Endothelial cell of umbilical vein (primary cell): ENCODE measurements around the gene TARS2.

Experiments used
- EZH2 ChIP-seq: IDR thresholded peaks from 2 replicates; pipeline ENCODE4 v1.6.1; 2012; ENCODE audit warnings: borderline replicate concordance, low read depth, mild to moderate bottlenecking, moderate library complexity, low read length, inconsistent platforms; ENCODE audit not compliant: severe bottlenecking
- FOS ChIP-seq: IDR thresholded peaks from 2 replicates; pipeline ENCODE4 v1.6.1; 2011; ENCODE audit warnings: mild to moderate bottlenecking, low read length, moderate library complexity, borderline replicate concordance; ENCODE audit not compliant: insufficient read depth
- JUN ChIP-seq: IDR thresholded peaks from 2 replicates; pipeline ENCODE4 v1.6.1; 2011; ENCODE audit warnings: borderline replicate concordance, low read depth; ENCODE audit not compliant: insufficient read length, insufficient read depth
- MYC ChIP-seq: IDR thresholded peaks from one replicate; pipeline ENCODE4 v1.6.1; 2011; ENCODE audit warnings: mild to moderate bottlenecking, low read depth, low read length
- POLR2A ChIP-seq: IDR thresholded peaks from 2 replicates; pipeline ENCODE4 v1.6.1; 2012; ENCODE audit warnings: low read depth, mild to moderate bottlenecking, control low read depth, low read length
- POLR2AphosphoS5 ChIP-seq: IDR thresholded peaks from 2 replicates; pipeline ENCODE4 v1.6.1; 2012; ENCODE audit warnings: low read depth, mild to moderate bottlenecking, control low read depth, low read length, moderate library complexity; ENCODE audit not compliant: insufficient read depth
- TF ChIP-seq, protein P1 (sequence below), 2 donors: IDR thresholded peaks; 1 replicate in 1 of 2; 2 replicates in 1 of 2; pipeline ENCODE4 v1.5.1; 2011; ENCODE audit warnings: low read length in 2 of 2, mild to moderate bottlenecking in 2 of 2, moderate library complexity in 2 of 2, control low read depth in 1 of 2, inconsistent platforms in 1 of 2, low read depth in 1 of 2; ENCODE audit not compliant: insufficient read depth in 1 of 2; ENCODE audit errors: extremely low read depth in 1 of 2
- TF ChIP-seq, protein P2 (sequence below): IDR thresholded peaks from 2 replicates; pipeline ENCODE4 v1.6.1; 2011; ENCODE audit not compliant: insufficient read depth, insufficient read length

DNA sequence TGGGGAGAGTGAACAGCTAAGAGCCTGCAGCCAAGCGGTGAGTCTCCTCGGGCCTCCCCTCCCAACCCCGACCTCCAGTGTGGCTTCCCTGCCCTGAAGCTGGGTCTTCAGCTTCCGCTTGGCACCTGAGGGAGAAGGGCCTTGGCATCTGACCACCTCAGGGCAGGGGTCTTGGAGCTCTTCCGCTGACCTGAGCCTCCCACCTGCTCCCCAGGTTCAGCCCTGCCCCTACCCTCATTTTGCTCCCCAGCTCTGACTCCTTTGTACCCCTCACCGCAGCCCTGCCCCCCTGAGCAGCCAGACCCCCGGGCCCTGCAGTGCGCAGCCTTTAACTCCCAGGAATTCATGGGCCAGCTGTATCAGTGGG is 66.8 kb downstream of the TARS2 start:
- TF ChIP-seq, protein P1, sequence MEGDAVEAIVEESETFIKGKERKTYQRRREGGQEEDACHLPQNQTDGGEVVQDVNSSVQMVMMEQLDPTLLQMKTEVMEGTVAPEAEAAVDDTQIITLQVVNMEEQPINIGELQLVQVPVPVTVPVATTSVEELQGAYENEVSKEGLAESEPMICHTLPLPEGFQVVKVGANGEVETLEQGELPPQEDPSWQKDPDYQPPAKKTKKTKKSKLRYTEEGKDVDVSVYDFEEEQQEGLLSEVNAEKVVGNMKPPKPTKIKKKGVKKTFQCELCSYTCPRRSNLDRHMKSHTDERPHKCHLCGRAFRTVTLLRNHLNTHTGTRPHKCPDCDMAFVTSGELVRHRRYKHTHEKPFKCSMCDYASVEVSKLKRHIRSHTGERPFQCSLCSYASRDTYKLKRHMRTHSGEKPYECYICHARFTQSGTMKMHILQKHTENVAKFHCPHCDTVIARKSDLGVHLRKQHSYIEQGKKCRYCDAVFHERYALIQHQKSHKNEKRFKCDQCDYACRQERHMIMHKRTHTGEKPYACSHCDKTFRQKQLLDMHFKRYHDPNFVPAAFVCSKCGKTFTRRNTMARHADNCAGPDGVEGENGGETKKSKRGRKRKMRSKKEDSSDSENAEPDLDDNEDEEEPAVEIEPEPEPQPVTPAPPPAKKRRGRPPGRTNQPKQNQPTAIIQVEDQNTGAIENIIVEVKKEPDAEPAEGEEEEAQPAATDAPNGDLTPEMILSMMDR (IDR thresholded peaks at IDR 0.05; ENCODE audit: extremely low read depth in 1 of 2, insufficient read depth in 1 of 2, low read depth in 1 of 2, low read length in 2 of 2): no peak
- TF ChIP-seq POLR2A: no peak
- no peak for TF ChIP-seq EZH2
- no peak for TF ChIP-seq POLR2AphosphoS5
- no peak for TF ChIP-seq JUN
- TF ChIP-seq MYC: no peak
- TF ChIP-seq, protein P2, sequence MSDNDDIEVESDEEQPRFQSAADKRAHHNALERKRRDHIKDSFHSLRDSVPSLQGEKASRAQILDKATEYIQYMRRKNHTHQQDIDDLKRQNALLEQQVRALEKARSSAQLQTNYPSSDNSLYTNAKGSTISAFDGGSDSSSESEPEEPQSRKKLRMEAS: no peak
- TF ChIP-seq FOS: no peak
